Urothelium cell line (cell line): ENCODE results near the gene ASB4.
"Not testable (repeated sequence)": the region's sequence is repeated elsewhere in the genome, so short reads cannot be mapped to it uniquely, and the experiment has no call there.

Experiments
- DNase-seq: peaks from one replicate; pipeline ENCODE4 v3.0.0; 2011; ENCODE audit warnings: low spot score, mixed read lengths
- FAIRE-seq: peaks from 2 replicates; lab custom pipeline; 2011; peaks lifted over from hg19 to GRCh38; lab: Jason Lieb, UNC

ASB4 gene

DNA sequence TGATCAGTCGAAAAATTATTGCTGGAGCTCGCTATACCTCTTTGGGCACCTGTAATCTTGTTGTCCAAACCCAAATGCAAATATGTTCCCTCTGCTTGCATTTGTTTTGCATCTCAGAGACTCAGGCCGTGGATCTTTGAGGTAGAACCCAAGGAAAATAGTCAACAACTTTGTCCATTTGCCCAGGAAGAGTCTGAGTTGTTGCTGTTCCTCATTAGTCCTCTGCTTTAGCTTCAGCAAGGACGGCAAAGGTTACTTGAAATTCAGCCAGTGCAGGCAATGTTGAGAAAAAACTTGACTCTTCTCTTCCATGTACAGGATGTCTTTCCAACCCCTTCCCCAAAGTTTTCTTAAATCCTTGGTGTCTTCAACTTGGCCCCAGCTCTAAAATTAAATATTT is 64.8 kb downstream of the ASB4 start:
- DNase-seq (no peak), FAIRE-seq (no peak)

- not testable (repeated sequence) for FAIRE-seq, DNase-seq
These were observed 66.5 kb downstream of the ASB4 start for GRCh38 chr7:95552010-95552926.

GRCh38 chr7:95553939-95554338 is 68.2 kb downstream of the ASB4 start:
- FAIRE-seq (no peak), DNase-seq (no peak)

DNA sequence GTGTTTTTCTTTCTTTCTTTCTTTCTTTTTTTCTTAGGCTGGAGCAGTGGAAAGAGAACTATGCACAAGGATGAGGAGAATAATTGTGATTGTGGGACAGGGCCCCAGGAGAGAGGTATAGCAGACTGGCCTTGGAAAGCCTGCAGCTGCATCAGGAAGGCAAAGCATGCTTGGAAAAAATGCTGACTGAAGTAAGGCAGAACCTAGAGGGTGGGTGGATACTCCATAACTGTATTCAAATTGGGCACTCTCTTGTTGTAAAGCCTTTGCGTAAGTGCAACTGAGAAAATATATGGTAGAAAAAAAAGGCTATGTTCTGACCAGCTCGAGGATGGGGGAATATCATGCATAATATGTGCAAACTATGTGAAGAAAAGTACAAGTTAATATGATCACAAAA is 71.0 kb downstream of the ASB4 start:
- FAIRE-seq: no peak
- DNase-seq: no peak

DNA sequence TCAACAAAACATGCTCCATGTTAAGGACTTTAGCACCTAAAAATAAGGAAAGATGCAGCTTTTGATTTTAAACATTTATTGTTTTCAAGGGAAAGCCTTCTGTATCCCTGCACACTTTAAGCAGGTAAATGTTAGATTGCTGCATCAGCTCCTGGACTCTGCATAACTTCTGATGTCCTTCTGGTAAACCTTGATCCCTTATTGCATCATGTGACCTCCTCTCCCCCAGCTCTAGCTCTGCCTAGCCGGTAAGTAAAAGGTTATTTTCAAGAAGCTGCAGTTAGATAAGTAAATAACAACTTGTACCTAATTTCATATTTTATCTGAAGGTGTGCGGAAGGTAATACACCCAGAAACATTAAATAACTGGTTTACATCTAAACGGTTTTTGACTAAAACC is 73.1 kb downstream of the ASB4 start:
- DNase-seq (no peak), FAIRE-seq (no peak)

DNA sequence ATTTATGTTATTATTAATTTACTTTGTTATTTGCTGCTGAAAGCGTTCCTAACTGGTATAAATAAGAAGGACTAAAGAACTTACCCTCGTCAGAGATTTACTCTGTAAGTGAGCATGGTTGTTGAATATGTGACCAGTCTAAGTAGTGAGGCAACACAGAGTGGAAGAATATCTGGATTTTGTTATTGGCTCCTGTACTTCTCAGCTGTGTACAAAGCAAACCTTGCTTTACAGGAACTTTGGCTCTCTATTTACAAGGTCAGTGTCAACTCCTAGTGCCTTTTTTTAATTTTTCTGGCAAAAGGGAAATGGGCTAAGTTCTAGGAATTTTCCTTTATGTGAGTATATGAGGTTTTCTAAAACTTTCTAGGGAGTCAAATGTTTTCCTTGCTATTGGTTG is 74.9 kb downstream of the ASB4 start:
- FAIRE-seq: no peak
- DNase-seq: no peak

- DNase-seq: no peak
- FAIRE-seq: no peak
These were observed 84.0 kb downstream of the ASB4 start for GRCh38 chr7:95569720-95570119.

GRCh38 chr7:95577137-95577536 is 91.4 kb downstream of the ASB4 start:
- FAIRE-seq (no peak), DNase-seq (no peak)

- FAIRE-seq: no peak
- DNase-seq: no peak
These were observed 92.6 kb downstream of the ASB4 start for GRCh38 chr7:95578299-95578855.

DNA sequence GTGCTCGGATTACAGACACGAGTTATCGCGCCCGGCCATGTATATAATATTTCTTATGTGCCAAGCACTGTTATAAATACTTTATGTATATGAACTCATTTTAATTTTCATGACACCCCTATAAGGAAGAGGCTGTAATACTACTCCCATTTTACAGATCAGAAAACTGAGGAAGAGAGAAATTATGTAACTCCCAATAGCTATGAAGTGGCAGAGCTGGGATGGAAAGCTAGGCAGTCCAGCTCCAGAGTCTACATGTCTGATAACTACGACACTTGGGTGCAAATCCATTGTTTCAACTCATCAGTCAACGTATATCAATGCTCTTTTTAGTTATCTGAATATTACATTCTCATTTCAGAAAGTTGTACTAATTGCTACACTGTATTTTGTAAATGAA is 93.6 kb downstream of the ASB4 start:
- FAIRE-seq (no peak), DNase-seq (no peak)

DNA sequence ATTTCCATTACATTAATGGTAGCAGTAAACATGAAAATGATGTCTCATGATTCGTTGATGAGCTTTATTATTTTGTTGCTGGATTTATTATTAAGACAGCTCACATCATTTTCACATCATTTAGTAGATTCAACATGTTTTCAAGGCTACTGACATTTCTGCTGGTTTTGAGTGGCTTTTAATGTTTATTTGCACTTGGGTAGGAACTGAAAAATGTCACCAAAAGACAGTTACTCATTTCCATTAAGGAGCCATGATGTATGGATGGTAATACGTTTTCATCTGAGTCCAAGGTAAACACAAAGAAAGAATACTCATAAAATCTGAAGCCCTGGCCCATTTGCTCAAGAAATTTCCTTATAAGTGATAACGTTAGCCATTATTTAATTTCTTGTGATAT is 95.7 kb downstream of the ASB4 start:
- FAIRE-seq (no peak), DNase-seq (no peak)

DNA sequence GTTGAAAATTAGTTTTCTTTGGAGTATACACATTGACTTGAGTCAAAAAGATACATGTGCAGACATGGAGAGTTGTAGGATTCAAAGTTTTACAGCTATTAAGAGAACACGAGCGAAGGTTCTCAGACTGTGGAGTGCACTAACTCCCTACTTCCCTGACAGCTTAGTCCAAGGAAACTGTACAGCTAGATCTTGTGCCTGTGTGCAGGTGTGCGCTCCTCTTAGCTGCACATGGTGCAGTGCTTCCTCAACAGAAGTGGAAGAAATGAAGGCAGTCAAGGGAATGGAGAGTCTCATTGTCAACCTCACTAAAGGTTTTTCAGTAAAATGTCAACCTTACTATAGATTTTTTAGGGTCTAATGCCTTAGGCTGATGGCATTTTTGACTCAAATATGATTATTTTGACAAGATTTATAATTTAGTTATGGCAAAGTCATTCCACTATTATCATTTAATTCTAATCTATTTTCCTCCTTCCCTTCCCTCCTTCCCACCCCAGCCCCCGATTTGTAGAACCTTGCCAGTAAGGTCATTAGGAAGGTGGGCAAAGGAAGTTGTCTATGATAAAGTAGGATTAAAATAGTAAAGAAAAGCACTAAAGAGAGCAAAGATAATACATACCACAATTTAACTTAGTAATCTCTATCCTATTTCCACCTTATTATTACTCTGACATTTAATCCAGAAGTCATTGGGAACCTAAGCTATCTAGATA is 97.0 kb downstream of the ASB4 start:
- no peak for DNase-seq
- peak; percentile 23 for FAIRE-seq

- DNase-seq (no peak), FAIRE-seq (no peak)
These were observed 98.3 kb downstream of the ASB4 start for GRCh38 chr7:95583834-95584621.

- no peak for FAIRE-seq
- no peak for DNase-seq
These were observed 99.2 kb downstream of the ASB4 start for GRCh38 chr7:95584769-95585425.

DNA sequence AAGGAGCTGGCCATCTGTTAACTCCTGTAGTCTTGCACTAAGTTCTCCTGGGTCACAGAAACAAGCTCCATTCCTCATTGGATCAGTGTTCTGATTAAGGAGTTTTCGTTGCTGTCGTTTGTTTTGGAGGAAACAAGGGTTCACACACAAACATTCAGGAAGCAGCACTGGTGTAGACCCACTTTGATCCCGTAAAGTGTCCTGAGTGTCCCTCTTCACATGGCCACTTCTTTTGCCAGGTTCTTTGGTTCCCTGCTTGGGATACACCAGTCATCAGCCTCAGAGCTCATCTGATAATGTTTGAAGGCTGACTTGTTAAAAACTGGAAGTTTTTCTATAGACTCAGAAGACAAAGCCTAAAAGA is 99.7 kb downstream of the ASB4 start:
- no peak for FAIRE-seq
- DNase-seq: no peak

DNA sequence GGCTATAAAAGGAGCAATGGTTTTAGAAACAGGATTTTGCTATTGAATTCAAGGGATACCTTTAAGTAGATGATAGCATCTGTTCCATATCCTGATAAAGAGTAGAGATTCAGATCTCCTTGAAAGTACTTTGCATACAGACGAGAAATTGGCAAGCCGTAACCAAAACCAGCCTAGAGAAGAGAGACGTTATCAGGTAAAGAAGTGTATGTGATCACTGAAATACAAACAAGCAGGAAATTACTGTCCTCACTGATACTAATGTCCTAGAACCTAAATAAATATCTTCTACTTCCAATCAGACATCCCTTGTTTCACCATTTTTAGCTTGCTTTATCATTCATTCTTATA is 101.2 kb downstream of the ASB4 start:
- DNase-seq (no peak), FAIRE-seq (no peak)

DNA sequence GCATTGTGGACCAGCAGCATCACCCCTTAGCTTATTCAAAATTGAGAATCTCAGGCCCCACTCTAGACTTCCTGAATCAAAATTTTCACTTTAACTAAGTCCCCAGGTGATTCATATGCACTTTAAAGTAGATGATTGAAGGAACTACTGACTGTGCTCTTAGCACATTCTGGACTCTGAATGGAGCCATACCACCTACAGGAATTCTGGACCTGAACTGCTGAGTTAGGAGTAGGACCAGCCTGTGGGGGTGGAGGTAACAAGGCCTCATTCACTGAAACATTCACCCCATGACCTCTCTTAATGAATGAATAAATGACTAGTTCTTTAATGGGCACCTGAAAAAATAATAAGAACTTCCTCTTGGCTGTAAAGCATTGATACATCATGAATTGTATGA is 103.3 kb downstream of the ASB4 start:
- FAIRE-seq (no peak), DNase-seq (no peak)

- no peak for DNase-seq
- no peak for FAIRE-seq
These were observed 104.0 kb downstream of the ASB4 start for GRCh38 chr7:95589766-95590165.
